Femur (tissue), 1 donor: ENCODE measurements around the gene TOMM7.

Experiments
- DNase-seq: peaks from one replicate; pipeline ENCODE4 v3.0.0-alpha.2; 2017

TOMM7 gene

GRCh38 chr7:22822486-22823141, at the start of gene TOMM7:
Gene TOMM7 (minus strand): TSS chr7:22822849. CDS start chr7:22822779, 70 bp downstream.
- DNase-seq, result peak; percentile 96

DNA sequence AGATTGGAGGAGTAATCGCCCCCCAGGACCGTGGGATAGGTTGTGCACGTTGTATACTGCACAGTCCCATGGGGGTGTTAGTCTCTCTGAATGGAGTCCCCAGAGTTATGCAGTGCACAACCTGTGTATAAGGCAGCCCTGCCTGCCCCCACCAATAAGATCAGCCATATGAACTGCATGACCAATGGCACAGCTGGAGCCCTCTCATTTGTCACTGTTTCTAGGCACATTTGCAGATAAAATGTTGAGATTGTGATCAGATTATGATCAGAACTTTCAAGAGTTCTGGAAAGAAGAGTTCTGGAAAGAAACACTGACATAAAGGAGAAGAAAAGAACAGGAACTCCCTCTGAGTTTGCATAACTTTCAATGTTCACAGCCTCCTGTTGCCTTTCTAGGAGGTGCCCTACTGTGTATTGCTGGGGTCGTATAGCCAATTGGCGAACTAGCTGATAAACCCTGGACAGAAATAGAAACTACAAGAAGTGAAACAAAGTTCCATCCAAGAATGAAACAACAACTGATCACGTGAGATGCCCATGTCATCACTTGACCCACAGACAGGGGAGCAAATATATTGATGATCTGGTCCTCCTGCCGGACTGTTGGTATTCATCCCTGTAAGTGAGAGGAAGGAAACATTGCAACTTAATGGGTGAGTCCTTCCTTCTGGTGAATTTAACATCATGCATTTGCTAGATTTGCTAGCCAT, 49.6 kb upstream of the TOMM7 start:
- no peak for DNase-seq

- DNase-seq, result no peak
These were observed 49.0 kb upstream of the TOMM7 start for GRCh38 chr7:22871661-22872060.

GRCh38 chr7:22868509-22868908, 45.9 kb upstream of the TOMM7 start:
- no peak for DNase-seq

DNA sequence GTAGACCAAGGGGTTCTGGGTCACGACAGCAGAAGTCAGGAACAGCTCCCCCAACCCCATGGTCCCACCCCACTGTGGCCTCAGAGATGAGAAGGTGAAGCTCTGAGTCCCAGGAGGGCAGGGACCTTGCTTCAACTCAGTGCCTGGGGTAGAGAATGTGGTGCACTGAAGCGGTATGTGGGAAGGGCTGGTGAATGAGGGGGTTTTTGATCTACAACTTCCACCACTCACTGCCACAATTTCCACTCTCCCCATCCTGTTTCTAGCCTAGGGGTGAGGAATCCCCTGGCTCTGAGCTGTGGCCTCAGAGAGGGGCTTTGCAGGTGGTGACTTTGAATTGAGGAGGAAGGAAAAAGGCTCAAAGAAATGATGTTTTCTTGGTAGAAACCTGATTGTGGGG, 44.9 kb upstream of the TOMM7 start:
- DNase-seq, result no peak

GRCh38 chr7:22867003-22867402, 44.4 kb upstream of the TOMM7 start:
- peak; percentile 51 for DNase-seq

DNA sequence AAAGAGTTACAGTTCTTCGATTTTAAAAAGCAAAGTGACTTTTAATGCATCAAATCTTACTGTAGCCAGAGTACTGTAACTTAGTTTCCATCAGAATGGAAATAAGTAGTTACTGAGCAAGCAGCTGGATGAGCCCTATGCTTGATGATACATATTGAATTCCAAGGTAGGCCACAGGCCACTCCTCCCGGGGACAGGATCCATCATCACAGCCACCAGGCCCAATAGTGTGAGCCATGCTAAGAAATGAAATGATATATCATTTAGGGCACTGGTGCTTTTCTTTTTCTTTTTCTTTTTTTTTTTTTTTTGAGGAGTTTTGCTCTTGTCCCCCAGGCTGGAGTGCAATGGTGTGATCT, 42.9 kb upstream of the TOMM7 start:
- no peak for DNase-seq

GRCh38 chr7:22864855-22865601, 42.4 kb upstream of the TOMM7 start:
- DNase-seq, result no peak

- DNase-seq, result no peak
These were observed 41.7 kb upstream of the TOMM7 start for GRCh38 chr7:22864301-22864700.

DNA sequence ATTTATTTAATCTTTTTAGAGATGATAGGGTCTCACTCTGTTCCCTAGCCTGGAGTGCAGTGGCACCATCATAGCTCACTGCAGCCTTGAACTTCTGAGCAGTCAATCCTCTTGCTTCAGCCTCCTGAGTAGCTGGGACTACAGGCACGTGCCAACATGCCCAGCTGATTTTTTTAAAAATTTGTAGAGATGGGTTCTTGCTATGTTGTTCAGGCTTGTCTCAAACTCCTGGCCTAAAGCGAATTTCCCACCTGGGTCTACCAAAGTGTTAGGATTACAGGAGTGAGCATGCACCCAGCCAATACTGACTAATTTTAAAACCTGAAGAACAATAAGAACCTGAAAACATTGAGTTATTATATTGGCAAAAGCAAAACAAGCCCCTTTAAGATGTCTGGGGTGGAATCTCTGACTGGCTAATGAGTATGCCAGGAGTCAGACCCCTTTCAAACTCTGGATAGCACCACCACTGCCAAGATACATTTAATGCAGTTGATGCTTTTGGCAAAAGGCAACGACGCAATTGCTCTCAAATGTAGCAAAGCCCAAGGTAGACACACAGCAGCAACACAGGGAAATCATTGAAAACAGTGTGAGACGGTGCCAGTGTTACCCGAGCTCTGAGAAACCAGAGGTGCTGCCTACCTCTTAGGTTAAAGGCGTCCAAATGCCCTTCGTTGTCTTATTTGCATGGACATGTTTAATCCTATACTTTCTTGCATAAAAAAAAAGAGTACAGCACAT, 40.7 kb upstream of the TOMM7 start:
- no peak for DNase-seq

GRCh38 chr7:22861576-22861975, 38.9 kb upstream of the TOMM7 start:
- no peak for DNase-seq

DNA sequence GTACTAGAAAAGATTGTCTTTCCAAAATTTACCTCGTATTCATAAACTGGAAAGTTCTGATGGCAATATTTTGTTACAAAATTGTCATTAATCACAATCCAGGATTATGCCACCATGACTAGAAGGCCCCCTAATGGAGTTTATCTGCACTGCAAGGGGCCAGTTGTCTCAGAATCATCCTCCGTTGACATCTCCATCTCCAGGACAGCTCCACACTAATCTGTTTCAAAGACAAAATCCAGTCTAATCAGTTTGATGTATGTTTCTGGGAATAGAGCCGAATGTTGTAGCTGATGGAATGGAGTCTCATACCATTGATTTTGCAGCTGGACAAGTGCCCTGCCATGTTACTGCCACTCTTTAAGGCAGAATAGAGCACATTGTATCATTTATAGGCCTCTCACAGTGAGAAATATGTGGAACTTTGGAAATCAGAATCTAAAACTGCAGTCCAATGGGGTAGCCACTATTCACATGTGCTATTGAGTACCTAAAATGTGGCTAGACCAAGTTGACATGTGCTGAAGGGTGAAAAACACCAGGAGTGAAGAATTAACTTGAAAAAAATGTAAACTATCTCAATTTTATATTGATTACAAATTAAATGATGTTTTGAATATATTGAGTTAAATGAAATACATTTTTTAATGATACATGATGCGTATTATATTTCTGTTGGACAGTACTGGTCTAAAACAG, 38.3 kb upstream of the TOMM7 start:
- DNase-seq, result no peak

GRCh38 chr7:22860337-22860736, 37.7 kb upstream of the TOMM7 start:
- no peak for DNase-seq

DNA sequence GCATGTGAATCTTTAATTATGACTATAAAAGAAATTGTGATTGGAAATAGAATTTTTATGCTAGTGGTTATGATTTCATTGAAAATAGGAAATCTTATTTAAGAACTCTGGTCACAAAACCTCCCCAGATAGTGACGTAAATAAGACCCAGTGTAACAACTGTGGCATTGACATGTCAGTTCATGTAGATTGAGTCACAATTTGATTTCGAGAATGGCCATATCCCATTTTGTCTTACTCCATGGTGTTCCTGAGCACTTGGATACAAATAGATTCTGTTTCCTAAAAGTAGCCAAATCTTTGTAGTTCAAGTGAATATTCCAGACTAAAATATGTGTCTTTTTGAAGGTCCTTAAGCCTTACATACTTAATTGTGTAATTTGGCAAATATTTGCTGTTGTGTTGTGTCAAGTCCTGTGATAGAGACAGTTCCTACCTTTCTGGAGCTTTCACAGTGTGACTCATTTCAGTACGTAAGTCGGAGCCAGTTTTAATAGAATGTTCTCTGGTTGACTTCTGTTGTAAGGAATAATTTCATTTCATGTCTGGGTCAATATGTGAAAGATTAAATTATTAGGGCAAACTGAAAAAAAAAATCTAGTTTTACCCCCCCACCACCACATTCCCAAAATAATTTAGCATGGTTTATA, 37.1 kb upstream of the TOMM7 start:
- DNase-seq, result no peak

DNA sequence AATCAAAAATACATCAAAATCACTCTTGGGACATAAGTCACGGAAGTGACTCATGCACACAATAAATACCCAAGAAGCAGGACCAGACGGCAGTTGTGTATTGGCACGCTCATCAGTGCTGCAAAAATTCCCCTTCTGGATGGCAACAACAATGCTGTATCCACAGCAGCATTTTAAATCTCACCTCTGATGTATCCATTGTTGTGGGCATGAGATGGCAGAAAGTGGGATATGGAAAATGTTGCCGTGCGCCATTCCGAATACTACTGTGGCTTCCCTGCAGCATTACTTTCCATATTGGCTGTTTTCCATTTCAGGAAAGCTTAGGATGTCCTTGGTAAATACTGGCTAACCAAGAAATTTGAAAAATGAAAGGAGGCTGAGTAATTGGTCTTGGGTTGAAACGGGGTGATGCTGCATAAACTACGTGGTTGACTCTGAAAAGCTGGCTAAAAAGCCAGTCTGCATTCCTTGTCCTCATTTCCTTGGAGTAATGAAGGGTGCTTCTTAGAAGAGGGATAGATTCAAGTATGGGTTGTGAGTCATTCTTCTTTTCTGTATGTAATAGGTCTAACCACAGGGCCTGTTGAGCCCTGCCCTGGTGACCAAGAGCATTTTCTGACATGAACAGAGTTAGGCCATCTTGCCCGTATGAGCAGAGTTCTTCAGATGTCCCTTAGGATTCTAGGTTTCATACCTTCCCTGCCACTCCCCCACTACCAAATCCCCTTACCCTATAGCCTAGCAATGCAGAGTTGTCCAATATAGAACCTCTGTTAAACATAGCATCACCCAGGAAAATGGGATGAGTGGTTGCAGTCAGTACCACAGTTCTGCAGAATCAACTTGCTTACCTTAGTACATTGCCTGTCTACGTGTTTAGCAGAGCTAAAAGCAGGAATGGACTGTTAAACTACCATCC, 36.3 kb upstream of the TOMM7 start:
- no peak for DNase-seq

GRCh38 chr7:22858274-22858639, 35.6 kb upstream of the TOMM7 start:
- DNase-seq, result no peak

GRCh38 chr7:22856416-22856815, 33.8 kb upstream of the TOMM7 start:
- no peak for DNase-seq

DNA sequence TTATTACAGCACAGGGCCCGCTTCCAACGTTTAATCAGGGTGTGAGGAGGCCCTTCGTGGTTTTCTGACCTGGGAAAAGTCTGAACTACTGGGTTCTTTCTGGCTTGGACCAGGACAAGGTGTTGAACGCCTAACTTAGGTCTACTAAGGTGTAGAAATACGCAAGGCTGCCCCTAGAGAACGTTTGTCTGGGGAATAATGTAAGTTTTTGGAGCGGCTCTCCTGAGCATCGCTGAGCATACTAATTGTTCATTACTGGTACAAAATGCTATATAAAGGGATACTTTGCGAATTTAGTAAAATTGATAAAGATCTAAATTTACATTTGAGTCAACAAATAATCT, 32.4 kb upstream of the TOMM7 start:
- no peak for DNase-seq

GRCh38 chr7:22854158-22855048, 31.8 kb upstream of the TOMM7 start:
- DNase-seq, result peak; percentile 94

- DNase-seq, result no peak
These were observed 31.1 kb upstream of the TOMM7 start for GRCh38 chr7:22853674-22854157.
